Measurements from ENCODE around the gene ASB2.

ASB2 gene

DNA sequence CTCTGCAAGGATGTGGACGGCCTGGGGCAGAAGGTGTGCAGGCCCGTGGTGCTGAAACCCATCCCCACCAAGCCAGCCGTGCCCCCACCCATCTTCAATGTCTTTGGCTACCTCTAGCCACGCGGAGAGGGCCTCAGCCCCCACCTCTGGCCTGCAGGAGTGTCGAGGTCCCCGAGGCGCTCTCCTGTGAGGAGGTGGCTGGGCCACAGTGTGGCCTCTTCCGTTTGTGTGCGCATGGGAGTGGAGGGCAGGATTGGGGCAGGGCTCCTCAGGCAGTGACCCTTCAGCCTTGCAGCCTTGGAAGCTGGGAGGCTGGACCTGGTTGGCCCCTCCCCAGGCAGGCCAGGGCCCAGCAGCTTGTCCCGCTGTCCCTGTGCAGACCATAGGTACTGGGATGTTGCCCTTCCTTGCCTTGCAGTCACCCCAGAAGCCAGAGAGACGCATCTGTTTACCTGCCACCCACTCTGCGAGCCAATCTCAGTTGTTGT is 47.3 kb downstream of the ASB2 start:
- Mint-ChIP-seq H3K36me3 (ENCODE audit: low read depth) (no peaks in the 10 kb centered on the region), H3K4me3 (no peak overlapping the region), H3K4me1 (ENCODE audit: low read depth) (no peaks in the 10 kb centered on the region)

DNA sequence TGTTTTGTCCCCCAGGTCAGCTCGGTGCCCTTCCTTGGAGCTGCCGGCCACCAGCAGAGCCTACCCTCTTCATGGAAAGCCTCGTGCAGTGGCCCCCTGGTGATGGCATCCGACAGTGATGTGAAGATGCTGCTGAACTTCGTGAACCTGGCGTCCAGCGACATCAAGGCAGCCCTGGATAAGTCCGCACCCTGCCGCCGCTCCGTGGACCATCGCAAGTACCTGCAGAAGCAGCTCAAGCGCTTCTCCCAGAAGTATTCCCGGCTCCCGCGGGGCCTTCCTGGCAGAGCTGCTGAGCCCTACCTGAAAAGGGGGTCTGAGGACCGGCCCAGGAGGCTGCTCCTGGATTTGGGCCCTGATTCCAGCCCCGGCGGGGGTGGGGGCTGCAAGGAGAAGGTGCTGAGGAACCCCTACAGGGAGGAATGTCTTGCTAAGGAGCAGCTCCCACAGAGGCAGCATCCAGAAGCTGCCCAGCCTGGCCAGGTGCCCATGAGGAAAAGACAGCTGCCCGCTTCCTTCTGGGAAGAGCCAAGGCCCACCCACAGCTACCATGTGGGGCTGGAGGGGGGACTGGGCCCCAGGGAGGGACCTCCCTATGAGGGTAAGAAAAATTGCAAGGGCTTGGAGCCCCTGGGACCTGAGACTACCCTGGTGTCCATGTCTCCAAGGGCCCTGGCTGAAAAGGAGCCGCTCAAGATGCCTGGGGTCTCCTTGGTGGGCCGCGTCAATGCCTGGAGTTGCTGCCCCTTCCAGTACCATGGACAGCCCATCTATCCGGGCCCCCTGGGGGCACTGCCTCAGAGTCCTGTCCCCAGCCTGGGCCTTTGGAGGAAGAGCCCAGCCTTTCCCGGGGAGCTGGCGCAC is 48.0 kb downstream of the ASB2 start:
- Mint-ChIP-seq H3K4me1 (ENCODE audit: low read depth) (no peaks in the 10 kb centered on the region), H3K27me3 (no peaks in the 10 kb centered on the region), H3K9me3 (no peaks in the 10 kb centered on the region), H3K27ac (no peak overlapping the region), H3K36me3 (ENCODE audit: low read depth) (no peaks in the 10 kb centered on the region), H3K4me3 (no peak overlapping the region)

More for the DNA sequence above, 47.3 kb downstream of the ASB2 start:
- H3K9me3 Mint-ChIP-seq = no peaks in the 10 kb centered on the region
- H3K27me3 Mint-ChIP-seq = no peaks in the 10 kb centered on the region
- H3K27ac Mint-ChIP-seq = no peak overlapping the region

DNA sequence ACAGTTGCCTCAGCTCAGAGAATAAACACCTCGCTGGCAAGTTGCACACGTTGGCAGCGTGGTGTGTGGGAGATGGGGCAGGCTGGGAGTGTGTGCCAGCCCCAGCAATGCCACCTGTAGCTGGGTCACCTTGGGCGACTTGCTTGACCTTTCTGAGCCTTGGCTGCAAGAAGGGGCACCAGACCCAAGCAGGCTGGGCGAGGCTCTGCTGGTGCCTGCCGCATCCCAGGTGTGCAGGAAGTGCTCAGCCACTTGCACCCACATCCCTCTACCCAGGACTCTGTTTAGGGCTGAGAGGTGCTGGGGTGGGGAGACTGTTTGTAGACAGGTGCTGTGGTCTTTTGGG is 48.6 kb downstream of the ASB2 start:
- Mint-ChIP-seq H3K4me3 (no peak overlapping the region), H3K9me3 (no peaks in the 10 kb centered on the region), H3K4me1 (ENCODE audit: low read depth) (no peaks in the 10 kb centered on the region), H3K27ac (no peak overlapping the region), H3K27me3 (no peaks in the 10 kb centered on the region), H3K36me3 (ENCODE audit: low read depth) (no peaks in the 10 kb centered on the region)

DNA sequence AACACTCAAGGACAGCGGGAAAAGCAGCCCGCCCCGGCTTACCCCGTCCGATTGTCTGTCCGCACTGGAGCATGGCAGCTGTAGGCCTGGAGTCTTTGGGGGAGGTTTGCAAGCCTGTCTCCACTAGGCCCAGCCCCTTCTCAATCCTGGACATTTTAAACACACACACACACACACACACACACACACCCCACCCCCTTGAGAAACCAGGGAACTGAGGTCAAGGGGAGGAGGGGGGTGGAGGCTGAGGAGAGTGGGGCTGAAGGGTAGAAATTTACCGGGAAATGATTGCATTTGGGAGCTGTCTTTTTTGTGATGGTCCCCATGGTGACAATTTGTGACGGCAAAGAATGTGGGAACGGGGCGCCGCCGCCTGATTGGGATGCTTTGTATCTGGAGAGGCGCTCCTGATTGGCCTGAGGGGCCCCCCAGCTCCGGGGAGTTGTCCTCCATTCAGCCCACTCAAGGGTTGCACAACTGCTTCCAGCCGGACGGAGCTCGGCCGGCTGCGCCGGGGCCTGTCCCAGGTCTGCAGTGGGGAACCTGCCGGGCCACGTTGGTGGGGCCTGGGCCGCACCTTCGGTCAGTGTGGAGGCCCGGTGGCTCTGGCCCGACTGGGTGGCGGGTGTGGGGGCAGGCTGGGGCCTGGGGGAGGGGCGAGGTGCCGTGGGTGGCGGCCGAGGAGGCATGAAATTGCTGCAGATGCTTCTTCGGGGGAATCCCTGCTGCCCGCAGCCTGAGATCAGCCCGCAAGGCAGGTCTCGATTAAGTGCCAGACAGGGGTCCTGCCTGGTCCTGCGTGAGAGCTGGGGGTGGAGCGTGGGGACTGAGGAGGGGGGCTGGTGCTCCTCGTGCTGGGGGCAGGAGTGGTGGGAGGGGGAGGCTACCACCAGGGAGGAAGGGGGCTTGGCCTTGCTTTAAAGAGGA is 49.2 kb downstream of the ASB2 start, which contains the start of gene FAM181A:
Gene FAM181A, plus strand, starts transcription at position 472 of the 927 bp plus-strand sequence. CDS start 942 bp downstream, outside the sequence.
- no peaks in the 10 kb centered on the region for H3K9me3 Mint-ChIP-seq
- no peak within 1 kb of the TSS for H3K27ac Mint-ChIP-seq
- H3K4me3 Mint-ChIP-seq = no peak within 1 kb of the TSS
- H3K36me3 Mint-ChIP-seq (ENCODE audit: low read depth) = no peaks in the 10 kb centered on the region
- H3K4me1 Mint-ChIP-seq (ENCODE audit: low read depth) = no peaks in the 10 kb centered on the region
- H3K27me3 Mint-ChIP-seq = no peaks in the 10 kb centered on the region

DNA sequence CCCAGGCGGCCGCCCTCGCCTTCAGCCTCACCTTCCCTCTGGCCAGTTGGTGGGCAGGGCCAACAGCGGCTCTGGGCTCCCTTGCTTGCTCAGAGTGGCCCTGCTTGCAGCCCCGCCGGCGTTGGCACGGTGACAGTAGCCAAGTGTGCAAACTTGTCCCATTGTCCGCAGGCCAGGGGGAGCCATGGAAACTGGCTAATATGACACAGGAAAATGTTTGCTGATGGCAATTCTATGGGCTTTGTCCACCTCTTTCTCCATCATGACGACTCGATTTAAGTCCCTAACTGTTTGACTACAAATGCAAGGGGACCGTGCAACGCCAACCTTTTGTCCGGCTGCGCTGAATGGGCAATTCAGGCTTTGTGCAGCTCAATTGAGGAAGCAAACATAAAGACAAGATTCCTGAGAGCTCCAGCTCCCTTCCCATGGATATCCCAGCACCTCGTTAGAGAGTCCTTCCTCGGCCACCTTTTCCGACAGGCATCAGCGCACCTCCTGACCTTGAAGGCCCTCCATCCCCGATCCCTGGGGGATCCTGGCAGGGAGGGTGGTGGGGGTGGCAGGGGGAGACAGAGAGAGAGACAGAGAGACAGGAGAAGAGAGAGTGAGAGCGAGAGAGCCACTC is 50.0 kb downstream of the ASB2 start:
- H3K9me3 Mint-ChIP-seq = no peaks in the 10 kb centered on the region
- no peak overlapping the region for H3K4me3 Mint-ChIP-seq
- H3K27me3 Mint-ChIP-seq = no peaks in the 10 kb centered on the region
- H3K36me3 Mint-ChIP-seq (ENCODE audit: low read depth) = no peaks in the 10 kb centered on the region
- no peak overlapping the region for H3K27ac Mint-ChIP-seq
- H3K4me1 Mint-ChIP-seq (ENCODE audit: low read depth) = no peaks in the 10 kb centered on the region

DNA sequence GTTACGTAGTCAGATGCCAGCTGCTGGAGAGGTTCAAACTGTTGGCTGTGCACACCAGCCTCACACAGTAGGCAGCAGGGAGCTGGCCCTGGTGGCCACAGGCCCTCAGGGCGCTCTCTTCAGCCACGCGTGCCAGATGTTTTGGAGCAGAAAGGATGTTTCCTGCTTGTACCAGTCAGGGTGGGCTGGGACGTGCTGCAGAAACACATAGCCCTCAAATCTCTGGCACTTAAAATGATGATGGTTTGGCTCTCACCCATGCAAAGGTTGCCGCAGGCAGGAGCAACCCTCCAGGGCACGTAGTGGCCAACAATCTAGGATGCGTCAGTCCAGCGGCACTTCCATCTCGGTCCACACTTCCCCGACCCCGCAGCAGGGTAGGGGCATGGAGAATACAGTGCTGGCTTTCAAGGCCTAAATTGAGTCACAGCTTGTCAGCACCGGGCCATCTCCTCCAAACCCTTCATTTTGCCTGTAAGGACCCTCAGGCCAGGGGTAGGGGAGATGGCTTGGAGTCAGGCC is 50.9 kb downstream of the ASB2 start:
- Mint-ChIP-seq H3K4me3 (no peak overlapping the region), H3K27me3 (no peaks in the 10 kb centered on the region), H3K4me1 (ENCODE audit: low read depth) (no peaks in the 10 kb centered on the region), H3K27ac (no peak overlapping the region), H3K9me3 (no peaks in the 10 kb centered on the region), H3K36me3 (ENCODE audit: low read depth) (no peaks in the 10 kb centered on the region)

DNA sequence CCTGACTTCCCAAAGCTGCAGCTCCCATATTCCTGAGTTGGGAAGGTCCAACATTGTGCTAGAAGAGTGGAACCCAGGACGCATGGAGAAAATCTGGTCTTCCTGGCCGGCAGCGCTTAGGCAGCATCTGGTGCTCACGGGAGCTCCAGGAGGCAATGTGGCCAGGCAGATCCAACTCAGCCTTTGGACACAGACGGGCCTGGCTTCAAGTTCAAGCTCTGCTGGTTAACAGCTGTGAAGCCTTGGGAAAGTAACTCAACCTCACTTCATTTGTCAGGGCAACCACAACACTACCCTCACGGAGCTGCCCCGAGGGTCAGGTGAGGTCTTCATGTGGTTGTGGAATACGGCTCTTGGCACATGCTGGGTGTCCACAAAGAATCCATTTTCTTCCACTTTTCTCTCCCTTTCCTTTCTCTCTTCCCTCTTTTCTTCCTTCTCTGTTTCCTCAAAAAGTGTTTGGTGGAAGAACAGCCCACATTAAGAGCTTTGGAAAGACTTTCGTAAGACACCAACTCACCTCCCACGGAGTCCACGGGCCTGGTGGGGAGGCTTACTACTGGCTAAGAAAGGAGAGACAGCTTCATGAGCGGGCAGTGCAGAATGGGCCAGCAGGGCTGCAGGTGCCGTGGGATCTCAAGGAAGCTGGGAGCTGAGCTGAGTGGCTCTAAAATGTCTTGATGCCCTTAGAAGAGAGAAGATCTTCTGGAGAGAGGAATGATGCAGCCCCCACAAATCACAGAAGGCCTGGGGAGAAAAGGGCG is 51.6 kb downstream of the ASB2 start:
- no peaks in the 10 kb centered on the region for H3K4me1 Mint-ChIP-seq (ENCODE audit: low read depth)

DNA sequence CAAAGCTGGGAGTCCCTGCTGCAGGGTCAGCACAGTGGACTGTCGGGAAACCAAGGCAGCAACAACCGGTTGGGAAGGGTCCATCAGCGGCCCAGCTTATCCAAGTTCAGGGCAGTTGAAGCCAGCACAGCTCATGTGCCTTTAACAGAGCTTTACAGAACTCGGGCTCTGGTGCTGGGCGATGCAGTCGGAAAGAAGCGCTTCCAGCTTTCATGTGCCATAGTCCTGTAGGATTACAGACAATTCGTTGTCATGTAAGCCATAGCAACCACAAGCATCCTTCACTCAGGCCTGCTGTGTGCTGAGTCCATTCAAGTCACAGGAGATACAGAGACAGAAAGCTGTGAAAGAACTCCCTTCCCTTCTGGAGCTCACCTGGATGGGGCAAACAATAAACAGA is 52.7 kb downstream of the ASB2 start:
- no peaks in the 10 kb centered on the region for H3K4me1 Mint-ChIP-seq (ENCODE audit: low read depth)
- H3K27ac Mint-ChIP-seq = no peak overlapping the region
- peaks cover 4% of the 10 kb centered on the region for H3K27me3 Mint-ChIP-seq
- peaks cover 4% of the 10 kb centered on the region for H3K9me3 Mint-ChIP-seq
- H3K4me3 Mint-ChIP-seq = no peak overlapping the region
- no peaks in the 10 kb centered on the region for H3K36me3 Mint-ChIP-seq (ENCODE audit: low read depth)

More for the DNA sequence above, 51.6 kb downstream of the ASB2 start:
- H3K9me3 Mint-ChIP-seq = peaks cover 1% of the 10 kb centered on the region
- H3K27me3 Mint-ChIP-seq = peaks cover 1% of the 10 kb centered on the region
- no peak overlapping the region for H3K4me3 Mint-ChIP-seq
- no peak overlapping the region for H3K27ac Mint-ChIP-seq
- H3K36me3 Mint-ChIP-seq (ENCODE audit: low read depth) = no peaks in the 10 kb centered on the region

DNA sequence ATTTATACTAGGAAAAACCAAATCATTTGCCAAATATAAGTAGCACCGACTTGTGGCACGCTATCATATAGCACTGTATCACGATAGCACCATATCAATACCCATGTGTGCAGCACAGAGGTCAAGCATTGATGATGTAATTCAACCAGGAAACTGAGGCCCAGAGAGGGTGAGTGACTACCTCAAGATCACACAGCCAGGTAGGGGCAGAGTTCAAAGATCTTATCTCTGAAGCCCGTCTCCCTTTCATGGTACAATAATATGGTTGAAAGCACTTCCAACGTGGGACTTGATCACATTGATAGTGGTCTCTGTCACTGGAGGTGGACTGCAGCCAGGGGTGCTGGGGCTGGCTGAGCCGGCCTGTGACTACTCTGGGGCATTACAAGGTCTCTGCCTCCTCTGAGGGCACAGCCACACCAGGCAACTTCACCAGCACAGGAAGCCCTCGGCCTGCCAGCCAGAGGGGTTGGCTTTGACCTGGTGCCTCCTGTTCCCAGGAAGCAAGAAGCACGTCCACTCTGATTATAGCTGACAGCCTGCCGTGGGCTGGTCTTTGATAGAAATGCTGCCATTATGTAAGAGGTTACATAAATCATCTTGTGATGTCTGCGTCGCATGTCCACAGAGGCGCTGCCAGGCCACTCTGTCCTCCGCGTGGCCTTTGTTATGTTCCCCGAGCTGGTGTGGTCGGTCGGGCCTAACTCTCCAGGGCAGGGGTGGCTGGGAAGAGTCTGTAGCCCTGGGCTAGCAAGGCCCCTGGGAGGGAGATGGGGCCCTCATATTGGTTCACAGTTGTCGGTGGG is 55.2 kb downstream of the ASB2 start:
- Mint-ChIP-seq H3K36me3 (ENCODE audit: low read depth) (no peaks in the 10 kb centered on the region), H3K9me3 (peaks cover 4% of the 10 kb centered on the region), H3K4me1 (ENCODE audit: low read depth) (no peaks in the 10 kb centered on the region), H3K27me3 (peaks cover 4% of the 10 kb centered on the region), H3K27ac (no peak overlapping the region), H3K4me3 (no peak overlapping the region)

DNA sequence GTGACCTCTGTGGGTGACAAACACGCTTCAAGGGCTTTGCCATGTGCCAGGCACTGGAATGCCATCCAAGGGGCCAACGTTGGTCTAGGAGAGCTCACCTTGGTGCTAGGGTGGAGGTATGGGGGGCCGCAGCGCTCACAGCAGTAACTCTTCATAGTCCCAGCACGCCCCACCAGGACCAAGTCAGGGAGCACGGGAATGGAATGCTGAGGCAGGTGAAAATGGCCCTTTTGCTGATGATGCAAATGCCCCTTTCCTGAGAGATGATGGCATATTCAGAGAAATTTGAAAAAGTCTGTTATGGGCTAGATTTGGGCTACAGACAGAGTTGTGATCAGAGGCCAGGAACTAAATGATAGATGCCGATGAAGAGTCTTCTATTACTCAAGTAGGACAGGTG is 59.2 kb downstream of the ASB2 start:
- Mint-ChIP-seq H3K9me3 (peaks cover 8% of the 10 kb centered on the region), H3K27ac (no peak overlapping the region), H3K27me3 (peaks cover 4% of the 10 kb centered on the region), H3K36me3 (ENCODE audit: low read depth) (no peaks in the 10 kb centered on the region), H3K4me1 (ENCODE audit: low read depth) (no peaks in the 10 kb centered on the region), H3K4me3 (no peak overlapping the region)

DNA sequence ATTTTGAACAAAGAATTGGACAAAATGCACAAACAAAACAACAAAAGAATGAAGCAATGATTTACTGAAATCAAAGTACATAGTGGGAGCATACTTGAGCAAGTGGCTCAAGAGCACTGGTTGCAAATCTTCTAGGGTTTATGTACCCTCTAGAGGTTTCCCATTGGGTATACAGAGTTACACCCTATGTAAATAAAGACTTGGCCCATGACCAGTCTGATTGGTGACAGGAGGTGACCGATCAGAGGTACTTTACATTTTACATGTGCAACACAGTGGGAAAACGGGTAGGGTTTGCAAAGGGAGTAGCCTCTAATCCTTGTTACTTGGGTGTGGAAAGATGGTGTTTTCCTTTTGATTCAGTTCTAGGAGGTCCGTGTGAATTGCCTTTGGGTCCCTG is 59.9 kb downstream of the ASB2 start:
- Mint-ChIP-seq H3K36me3 (ENCODE audit: low read depth) (no peaks in the 10 kb centered on the region), H3K4me1 (ENCODE audit: low read depth) (no peaks in the 10 kb centered on the region), H3K27me3 (peaks cover 4% of the 10 kb centered on the region), H3K4me3 (no peak overlapping the region), H3K27ac (no peak overlapping the region), H3K9me3 (peaks cover 8% of the 10 kb centered on the region)

DNA sequence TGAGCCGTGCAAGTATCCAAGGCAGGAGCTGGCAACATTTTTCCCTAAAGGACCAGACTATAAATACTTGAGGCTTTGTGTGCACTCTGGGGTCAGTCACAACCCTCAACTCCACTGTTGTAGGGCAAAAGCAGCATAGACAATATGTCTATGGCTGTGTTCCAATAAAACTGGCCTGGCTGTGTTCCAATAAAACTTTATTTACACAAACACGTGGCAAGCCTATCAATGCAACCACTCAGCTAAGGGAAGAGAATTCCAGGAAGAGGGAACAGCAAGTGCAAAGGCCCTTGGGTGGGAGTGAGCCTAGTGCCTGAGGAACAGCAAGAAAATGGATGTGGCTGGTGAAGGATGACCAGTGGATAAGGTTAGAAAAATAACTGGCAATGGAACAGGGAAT is 60.6 kb downstream of the ASB2 start:
- H3K27ac Mint-ChIP-seq = no peak overlapping the region
- no peaks in the 10 kb centered on the region for H3K36me3 Mint-ChIP-seq (ENCODE audit: low read depth)
- H3K4me1 Mint-ChIP-seq (ENCODE audit: low read depth) = no peaks in the 10 kb centered on the region
- H3K4me3 Mint-ChIP-seq = no peak overlapping the region
- H3K27me3 Mint-ChIP-seq = peaks cover 4% of the 10 kb centered on the region
- H3K9me3 Mint-ChIP-seq = peaks cover 8% of the 10 kb centered on the region

DNA sequence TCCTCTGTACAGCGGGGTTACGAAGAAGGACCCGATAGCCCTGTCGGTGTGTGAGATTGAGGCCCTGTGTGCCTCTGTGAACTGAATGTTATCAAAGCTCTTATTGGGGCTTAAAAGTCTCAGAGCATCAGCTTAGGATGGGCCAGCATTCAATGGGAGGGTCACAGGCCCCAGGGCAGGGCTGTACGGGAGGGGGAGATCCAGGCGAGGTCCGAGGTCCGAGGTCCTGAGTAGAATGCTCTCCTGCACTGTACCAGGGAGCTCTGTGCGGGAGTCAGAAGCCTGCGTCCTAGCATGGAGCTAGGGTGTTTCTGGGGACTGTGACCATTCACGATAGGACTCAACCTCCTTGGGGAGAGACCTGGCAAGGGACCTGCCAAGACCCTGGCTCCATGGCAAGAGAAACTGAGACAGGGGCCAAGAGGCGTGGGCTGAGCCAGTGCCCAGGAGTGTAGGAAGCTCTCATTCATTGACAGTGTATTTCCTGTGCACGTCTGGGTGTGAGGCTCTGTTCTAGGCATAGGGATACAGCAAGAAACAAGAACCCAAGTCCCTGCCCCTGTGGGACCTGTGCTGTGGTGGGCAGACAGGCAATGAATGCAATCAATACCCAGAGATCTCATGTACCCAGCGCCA is 61.2 kb downstream of the ASB2 start:
- Mint-ChIP-seq H3K4me3 (no peak overlapping the region), H3K4me1 (ENCODE audit: low read depth) (no peaks in the 10 kb centered on the region), H3K27ac (no peak overlapping the region), H3K36me3 (ENCODE audit: low read depth) (no peaks in the 10 kb centered on the region), H3K27me3 (peaks cover 4% of the 10 kb centered on the region), H3K9me3 (peaks cover 8% of the 10 kb centered on the region)
